Neural progenitor cell (in vitro differentiated cells): ENCODE measurements around the gene KANK2.

Source experiments
- EZH2 ChIP-seq: fragments of 200-600 bp; sonication (generic); IDR thresholded peaks from 2 replicates; pipeline ENCODE4 v1.6.1; 2017; ENCODE audit warnings: antibody characterized with exemption, mild to moderate bottlenecking, moderate library complexity
- EZH2phosphoT487 ChIP-seq: fragments of 200-600 bp; sonication (generic); IDR thresholded peaks from 2 replicates; pipeline ENCODE4 v1.6.1; 2017; ENCODE audit warnings: antibody characterized with exemption
- TF ChIP-seq, protein P1 (sequence below): fragments of 200-600 bp; sonication (generic); IDR thresholded peaks from 2 replicates; pipeline ENCODE4 v1.5.1; 2017; ENCODE audit warnings: antibody characterized with exemption, mild to moderate bottlenecking

DNA sequence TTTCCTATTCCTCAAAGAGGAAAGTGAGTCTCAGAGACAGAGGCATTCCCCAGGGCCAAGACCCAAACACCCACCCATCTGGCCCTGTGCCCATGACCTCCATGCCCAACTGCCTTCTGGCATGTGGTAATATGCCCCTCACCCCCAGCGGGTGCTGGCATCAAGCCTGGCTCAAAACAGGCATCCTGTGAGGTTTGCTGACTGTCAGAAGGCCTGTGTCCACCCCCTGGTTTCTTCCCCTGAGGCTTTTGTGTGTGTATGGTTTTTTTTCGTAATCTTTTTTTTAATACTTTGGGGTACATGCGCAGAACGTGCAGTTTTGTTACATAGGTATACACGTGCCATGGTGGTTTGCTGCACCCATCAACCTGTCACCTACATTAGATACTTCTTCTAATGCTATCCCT, 7.6 kb upstream of the KANK2 start:
- TF ChIP-seq EZH2 (no peak), EZH2phosphoT487 (no peak)
- TF ChIP-seq, protein P1, sequence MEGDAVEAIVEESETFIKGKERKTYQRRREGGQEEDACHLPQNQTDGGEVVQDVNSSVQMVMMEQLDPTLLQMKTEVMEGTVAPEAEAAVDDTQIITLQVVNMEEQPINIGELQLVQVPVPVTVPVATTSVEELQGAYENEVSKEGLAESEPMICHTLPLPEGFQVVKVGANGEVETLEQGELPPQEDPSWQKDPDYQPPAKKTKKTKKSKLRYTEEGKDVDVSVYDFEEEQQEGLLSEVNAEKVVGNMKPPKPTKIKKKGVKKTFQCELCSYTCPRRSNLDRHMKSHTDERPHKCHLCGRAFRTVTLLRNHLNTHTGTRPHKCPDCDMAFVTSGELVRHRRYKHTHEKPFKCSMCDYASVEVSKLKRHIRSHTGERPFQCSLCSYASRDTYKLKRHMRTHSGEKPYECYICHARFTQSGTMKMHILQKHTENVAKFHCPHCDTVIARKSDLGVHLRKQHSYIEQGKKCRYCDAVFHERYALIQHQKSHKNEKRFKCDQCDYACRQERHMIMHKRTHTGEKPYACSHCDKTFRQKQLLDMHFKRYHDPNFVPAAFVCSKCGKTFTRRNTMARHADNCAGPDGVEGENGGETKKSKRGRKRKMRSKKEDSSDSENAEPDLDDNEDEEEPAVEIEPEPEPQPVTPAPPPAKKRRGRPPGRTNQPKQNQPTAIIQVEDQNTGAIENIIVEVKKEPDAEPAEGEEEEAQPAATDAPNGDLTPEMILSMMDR = no peak
